ENCODE measurements around the gene PPP1R36.
"Not testable (repeated sequence)": the region's sequence is repeated elsewhere in the genome, so short reads cannot be mapped to it uniquely, and the experiment has no call there.

The PPP1R36 gene

DNA sequence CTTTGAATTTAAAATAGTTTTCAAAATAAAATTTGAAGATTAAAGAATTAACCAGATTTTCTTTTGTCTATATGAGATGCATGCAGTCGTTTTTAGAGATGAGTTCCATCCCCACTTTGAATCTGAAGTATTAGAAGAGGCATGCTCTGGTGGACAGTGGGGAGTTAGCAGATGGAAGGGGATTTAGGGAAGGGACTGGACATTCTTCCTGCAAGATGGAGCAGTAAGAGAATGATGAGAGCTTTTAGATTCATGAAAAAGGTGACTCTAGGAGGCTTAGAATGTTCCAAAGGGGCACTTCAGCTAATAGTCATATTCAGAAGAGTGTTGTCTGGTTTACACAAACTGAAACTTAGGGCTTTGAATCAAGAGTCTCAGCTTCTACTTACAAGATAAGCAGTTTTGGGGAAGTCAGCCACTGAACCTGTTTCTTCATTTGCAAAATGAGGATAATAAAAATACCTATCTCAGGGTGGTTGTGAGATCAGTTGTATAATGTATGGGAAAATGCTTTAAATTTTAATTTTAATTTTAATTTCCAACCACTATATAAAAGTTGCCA is 41.5 kb upstream of the PPP1R36 start:
- H3K36me3 ChIP-seq (ENCODE audit: control insufficient read depth, insufficient read depth, low read length) = no peaks in the 10 kb centered on the region
- H3K9me3 ChIP-seq (ENCODE audit: control insufficient read depth, low read length) = no peaks in the 10 kb centered on the region
- H3K9ac ChIP-seq (ENCODE audit: low read length) = no peak overlapping the region
- H3K27me3 ChIP-seq (ENCODE audit: control insufficient read depth, insufficient read depth, low read length) = no peaks in the 10 kb centered on the region
- no peak overlapping the region for H3K4me3 ChIP-seq (ENCODE audit: low read length)
- H3K4me1 ChIP-seq (ENCODE audit: control insufficient read depth, insufficient read depth, low read length) = peaks cover 11% of the 10 kb centered on the region

- Histone ChIP-seq H3K4me1 (ENCODE audit: control insufficient read depth, insufficient read depth, low read length) (peaks cover 11% of the 10 kb centered on the region), H3K9me3 (ENCODE audit: control insufficient read depth, low read length) (no peaks in the 10 kb centered on the region), H3K36me3 (ENCODE audit: control insufficient read depth, insufficient read depth, low read length) (no peaks in the 10 kb centered on the region), H3K27me3 (ENCODE audit: control insufficient read depth, insufficient read depth, low read length) (no peaks in the 10 kb centered on the region), H3K4me3 (ENCODE audit: low read length) (no peak overlapping the region), H3K9ac (ENCODE audit: low read length) (no peak overlapping the region)
These were observed 40.7 kb upstream of the PPP1R36 start for GRCh38 chr14:64509036-64509435.

DNA sequence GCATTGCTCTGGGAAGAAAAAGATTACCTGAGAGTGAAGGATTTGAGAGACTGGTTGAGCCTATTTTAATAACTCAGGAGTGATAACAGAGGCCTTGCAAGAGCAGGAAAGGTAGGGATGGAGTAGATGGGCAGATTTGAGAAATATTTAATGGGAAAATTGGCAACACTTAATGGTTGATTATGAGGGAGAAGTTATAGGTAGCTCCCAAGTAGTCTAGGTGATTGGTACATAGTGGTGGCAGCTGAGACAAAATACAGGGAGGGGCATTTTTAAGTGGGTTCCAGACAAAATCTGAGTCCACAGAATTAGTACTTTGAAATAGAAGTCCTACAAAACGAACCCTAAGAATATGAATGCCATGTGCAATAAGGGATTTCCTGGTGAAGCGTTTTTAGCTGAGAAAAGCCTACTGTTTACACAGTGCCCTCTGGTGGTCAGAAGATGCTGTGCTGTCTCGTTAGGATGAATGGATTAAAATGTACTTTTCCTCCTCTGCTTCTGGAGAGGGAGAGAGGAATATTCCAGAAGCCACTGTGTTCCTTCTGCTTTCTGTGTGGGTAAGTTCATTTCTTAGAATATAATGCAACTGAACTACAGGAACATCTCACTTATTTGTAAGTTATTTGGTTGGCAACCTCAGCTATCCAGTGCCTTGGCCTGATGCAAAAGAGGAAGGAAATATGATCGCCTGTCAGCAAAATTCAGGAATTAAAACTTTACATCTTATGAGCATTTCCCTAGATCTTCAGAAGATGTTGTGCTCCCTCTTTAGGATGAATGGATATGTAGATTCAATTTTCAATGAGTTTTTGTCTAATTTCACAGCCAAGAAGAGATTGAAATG is 38.7 kb upstream of the PPP1R36 start:
- H3K27me3 ChIP-seq (ENCODE audit: control insufficient read depth, insufficient read depth, low read length) = no peaks in the 10 kb centered on the region
- peaks cover 11% of the 10 kb centered on the region for H3K4me1 ChIP-seq (ENCODE audit: control insufficient read depth, insufficient read depth, low read length)
- no peak overlapping the region for H3K4me3 ChIP-seq (ENCODE audit: low read length)
- H3K9me3 ChIP-seq (ENCODE audit: control insufficient read depth, low read length) = no peaks in the 10 kb centered on the region
- H3K36me3 ChIP-seq (ENCODE audit: control insufficient read depth, insufficient read depth, low read length) = no peaks in the 10 kb centered on the region
- no peak overlapping the region for H3K9ac ChIP-seq (ENCODE audit: low read length)

DNA sequence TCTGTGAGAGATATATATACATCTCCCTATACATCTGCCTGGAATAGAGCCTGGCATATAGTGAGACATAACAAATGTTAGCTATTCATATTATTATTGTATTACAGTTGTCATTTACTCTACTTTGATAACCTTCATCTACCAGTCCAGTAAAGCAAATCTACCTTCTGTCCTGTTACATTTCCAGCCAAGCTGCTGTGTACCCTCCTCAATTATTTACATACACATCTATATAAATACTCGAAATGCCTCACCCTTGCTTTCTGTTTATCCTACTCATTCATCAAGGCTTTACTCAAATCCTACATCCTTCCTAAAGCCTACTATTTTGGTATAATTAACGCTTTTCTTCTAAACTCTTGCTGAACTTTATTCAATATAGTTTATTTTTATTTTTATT is 36.5 kb upstream of the PPP1R36 start:
- H3K9me3 ChIP-seq (ENCODE audit: control insufficient read depth, low read length) = no peaks in the 10 kb centered on the region
- H3K36me3 ChIP-seq (ENCODE audit: control insufficient read depth, insufficient read depth, low read length) = no peaks in the 10 kb centered on the region
- H3K4me3 ChIP-seq (ENCODE audit: low read length) = no peak overlapping the region
- H3K9ac ChIP-seq (ENCODE audit: low read length) = no peak overlapping the region
- peaks cover 10% of the 10 kb centered on the region for H3K4me1 ChIP-seq (ENCODE audit: control insufficient read depth, insufficient read depth, low read length)
- H3K27me3 ChIP-seq (ENCODE audit: control insufficient read depth, insufficient read depth, low read length) = no peaks in the 10 kb centered on the region

DNA sequence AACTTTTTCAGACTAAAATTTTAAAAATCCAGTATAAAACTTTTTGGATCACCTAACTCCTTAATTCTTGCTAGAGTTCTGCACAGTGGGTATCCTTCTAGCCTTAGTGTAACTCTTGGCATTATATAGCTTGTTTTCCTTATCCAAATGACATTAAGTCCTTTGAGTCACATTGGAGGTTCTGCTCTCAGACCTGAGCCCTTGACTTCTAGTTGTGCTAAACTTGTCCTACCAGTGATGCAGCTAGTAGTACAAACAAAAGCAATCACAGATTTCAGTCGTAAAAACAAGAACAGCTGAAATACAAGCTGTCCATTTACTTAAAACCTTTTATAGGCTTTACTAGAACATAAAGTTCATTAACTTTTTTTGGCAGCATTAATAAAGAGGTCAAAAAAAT is 34.7 kb upstream of the PPP1R36 start:
- H3K27me3 ChIP-seq (ENCODE audit: control insufficient read depth, insufficient read depth, low read length) = no peaks in the 10 kb centered on the region
- no peak overlapping the region for H3K4me3 ChIP-seq (ENCODE audit: low read length)
- H3K4me1 ChIP-seq (ENCODE audit: control insufficient read depth, insufficient read depth, low read length) = no peaks in the 10 kb centered on the region
- H3K9ac ChIP-seq (ENCODE audit: low read length) = no peak overlapping the region
- no peaks in the 10 kb centered on the region for H3K36me3 ChIP-seq (ENCODE audit: control insufficient read depth, insufficient read depth, low read length)
- H3K9me3 ChIP-seq (ENCODE audit: control insufficient read depth, low read length) = no peaks in the 10 kb centered on the region

DNA sequence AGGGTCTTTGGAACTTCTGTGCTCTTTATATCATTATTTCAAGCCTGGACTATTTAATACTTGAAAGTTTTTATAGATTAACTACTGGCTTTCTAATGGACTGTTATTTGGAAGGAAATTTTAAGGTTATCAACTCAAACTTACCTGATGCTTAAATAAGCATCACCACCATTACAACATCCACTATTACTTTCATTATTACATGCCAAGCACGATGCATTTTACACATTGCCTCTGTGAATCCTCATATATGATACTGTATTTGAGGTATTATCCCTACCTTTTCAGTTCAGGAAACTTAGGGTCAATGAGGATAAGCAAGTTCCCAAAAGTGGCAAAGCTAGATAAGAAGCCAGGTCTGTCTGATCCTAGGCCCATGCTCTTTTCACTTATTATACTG is 32.8 kb upstream of the PPP1R36 start:
- no peaks in the 10 kb centered on the region for H3K36me3 ChIP-seq (ENCODE audit: control insufficient read depth, insufficient read depth, low read length)
- no peaks in the 10 kb centered on the region for H3K4me1 ChIP-seq (ENCODE audit: control insufficient read depth, insufficient read depth, low read length)
- no peaks in the 10 kb centered on the region for H3K9me3 ChIP-seq (ENCODE audit: control insufficient read depth, low read length)
- H3K9ac ChIP-seq (ENCODE audit: low read length) = no peak overlapping the region
- H3K27me3 ChIP-seq (ENCODE audit: control insufficient read depth, insufficient read depth, low read length) = no peaks in the 10 kb centered on the region
- no peak overlapping the region for H3K4me3 ChIP-seq (ENCODE audit: low read length)

- not testable (repeated sequence) for H3K9ac ChIP-seq (ENCODE audit: low read length); H3K4me3 ChIP-seq (ENCODE audit: low read length); H3K27me3 ChIP-seq (ENCODE audit: control insufficient read depth, insufficient read depth, low read length); H3K9me3 ChIP-seq (ENCODE audit: control insufficient read depth, low read length); H3K4me1 ChIP-seq (ENCODE audit: control insufficient read depth, insufficient read depth, low read length); H3K36me3 ChIP-seq (ENCODE audit: control insufficient read depth, insufficient read depth, low read length)
These were observed 32.1 kb upstream of the PPP1R36 start for GRCh38 chr14:64517667-64518066.

GRCh38 chr14:64518229-64518628 is 31.5 kb upstream of the PPP1R36 start:
- no peak overlapping the region for H3K9ac ChIP-seq (ENCODE audit: low read length)
- no peak overlapping the region for H3K4me3 ChIP-seq (ENCODE audit: low read length)
- no peaks in the 10 kb centered on the region for H3K27me3 ChIP-seq (ENCODE audit: control insufficient read depth, insufficient read depth, low read length)
- no peaks in the 10 kb centered on the region for H3K36me3 ChIP-seq (ENCODE audit: control insufficient read depth, insufficient read depth, low read length)
- no peaks in the 10 kb centered on the region for H3K9me3 ChIP-seq (ENCODE audit: control insufficient read depth, low read length)
- H3K4me1 ChIP-seq (ENCODE audit: control insufficient read depth, insufficient read depth, low read length) = no peaks in the 10 kb centered on the region

- Histone ChIP-seq H3K4me3 (ENCODE audit: low read length) (no peak overlapping the region), H3K27me3 (ENCODE audit: control insufficient read depth, insufficient read depth, low read length) (no peaks in the 10 kb centered on the region), H3K36me3 (ENCODE audit: control insufficient read depth, insufficient read depth, low read length) (no peaks in the 10 kb centered on the region), H3K4me1 (ENCODE audit: control insufficient read depth, insufficient read depth, low read length) (no peaks in the 10 kb centered on the region), H3K9me3 (ENCODE audit: control insufficient read depth, low read length) (no peaks in the 10 kb centered on the region), H3K9ac (ENCODE audit: low read length) (no peak overlapping the region)
These were observed 29.1 kb upstream of the PPP1R36 start for GRCh38 chr14:64520699-64521098.

- no peaks in the 10 kb centered on the region for H3K4me1 ChIP-seq (ENCODE audit: control insufficient read depth, insufficient read depth, low read length)
- no peaks in the 10 kb centered on the region for H3K27me3 ChIP-seq (ENCODE audit: control insufficient read depth, insufficient read depth, low read length)
- H3K36me3 ChIP-seq (ENCODE audit: control insufficient read depth, insufficient read depth, low read length) = no peaks in the 10 kb centered on the region
- H3K9me3 ChIP-seq (ENCODE audit: control insufficient read depth, low read length) = no peaks in the 10 kb centered on the region
- no peak overlapping the region for H3K4me3 ChIP-seq (ENCODE audit: low read length)
- no peak overlapping the region for H3K9ac ChIP-seq (ENCODE audit: low read length)
These were observed 27.0 kb upstream of the PPP1R36 start for GRCh38 chr14:64522591-64523355.

- Histone ChIP-seq H3K4me3 (ENCODE audit: low read length) (no peak overlapping the region), H3K27me3 (ENCODE audit: control insufficient read depth, insufficient read depth, low read length) (no peaks in the 10 kb centered on the region), H3K9ac (ENCODE audit: low read length) (no peak overlapping the region), H3K36me3 (ENCODE audit: control insufficient read depth, insufficient read depth, low read length) (no peaks in the 10 kb centered on the region), H3K9me3 (ENCODE audit: control insufficient read depth, low read length) (no peaks in the 10 kb centered on the region), H3K4me1 (ENCODE audit: control insufficient read depth, insufficient read depth, low read length) (no peaks in the 10 kb centered on the region)
These were observed 24.4 kb upstream of the PPP1R36 start for GRCh38 chr14:64525354-64525753.

- Histone ChIP-seq H3K27me3 (ENCODE audit: control insufficient read depth, insufficient read depth, low read length) (no peaks in the 10 kb centered on the region), H3K4me3 (ENCODE audit: low read length) (no peak overlapping the region), H3K4me1 (ENCODE audit: control insufficient read depth, insufficient read depth, low read length) (no peaks in the 10 kb centered on the region), H3K9ac (ENCODE audit: low read length) (no peak overlapping the region), H3K9me3 (ENCODE audit: control insufficient read depth, low read length) (no peaks in the 10 kb centered on the region), H3K36me3 (ENCODE audit: control insufficient read depth, insufficient read depth, low read length) (no peaks in the 10 kb centered on the region)
These were observed 18.2 kb upstream of the PPP1R36 start for GRCh38 chr14:64531567-64531966.
